HG02678 (cell line): ENCODE results near the gene ITSN1.

Experiments used
- ATAC-seq: cut with Tn5 transposase; IDR thresholded peaks from one replicate; pipeline ENCODE4 v1.9.1; 2021; ENCODE audit warnings: mild to moderate bottlenecking, moderate library complexity; ENCODE audit not compliant: unreplicated experiment

The ITSN1 gene

GRCh38 chr21:33945652-33946270 is 303.5 kb downstream of the ITSN1 start:
- no peak for ATAC-seq

GRCh38 chr21:33947451-33948095 is 305.3 kb downstream of the ITSN1 start:
- ATAC-seq, result peak; percentile 48

GRCh38 chr21:33948096-33948950 is 306.0 kb downstream of the ITSN1 start:
- ATAC-seq, result peak; percentile 53

- no peak for ATAC-seq
Observed at GRCh38 chr21:33948951-33949444, 306.7 kb downstream of the ITSN1 start.
